ENCODE measurements around the gene SAYSD1.

Gene SAYSD1

GRCh38 chr6:39079197-39080125, 35.5 kb downstream of the SAYSD1 start:
- DNase-seq (ENCODE audit: low read depth, low spot score), result no peak

- no peak for DNase-seq (ENCODE audit: low read depth, low spot score)
Observed at GRCh38 chr6:39078695-39079094, 36.3 kb downstream of the SAYSD1 start.

- DNase-seq (ENCODE audit: low read depth, low spot score), result no peak
Observed at GRCh38 chr6:39077882-39078594, 36.9 kb downstream of the SAYSD1 start.

GRCh38 chr6:39076623-39077535, 38.1 kb downstream of the SAYSD1 start:
- DNase-seq (ENCODE audit: low read depth, low spot score), result no peak

GRCh38 chr6:39075807-39076622, 39.0 kb downstream of the SAYSD1 start:
- no peak for DNase-seq (ENCODE audit: low read depth, low spot score)

- no peak for DNase-seq (ENCODE audit: low read depth, low spot score)
Observed at GRCh38 chr6:39075010-39075686, 39.8 kb downstream of the SAYSD1 start.

- DNase-seq (ENCODE audit: low read depth, low spot score), result no peak
Observed at GRCh38 chr6:39074486-39074885, 40.5 kb downstream of the SAYSD1 start.

- DNase-seq (ENCODE audit: low read depth, low spot score), result no peak
Observed at GRCh38 chr6:39073471-39074355, 41.3 kb downstream of the SAYSD1 start.

GRCh38 chr6:39072830-39073229, 42.2 kb downstream of the SAYSD1 start:
- DNase-seq (ENCODE audit: low read depth, low spot score), result no peak

GRCh38 chr6:39068391-39068790, 46.6 kb downstream of the SAYSD1 start:
- DNase-seq (ENCODE audit: low read depth, low spot score), result no peak

GRCh38 chr6:39065561-39065960, 49.4 kb downstream of the SAYSD1 start:
- DNase-seq (ENCODE audit: low read depth, low spot score), result no peak

GRCh38 chr6:39063526-39063925, 51.5 kb downstream of the SAYSD1 start:
- DNase-seq (ENCODE audit: low read depth, low spot score), result no peak

GRCh38 chr6:39062014-39062740, 52.8 kb downstream of the SAYSD1 start:
- no peak for DNase-seq (ENCODE audit: low read depth, low spot score)

- no peak for DNase-seq (ENCODE audit: low read depth, low spot score)
Observed at GRCh38 chr6:39061588-39061987, 53.4 kb downstream of the SAYSD1 start.

- DNase-seq (ENCODE audit: low read depth, low spot score), result no peak
Observed at GRCh38 chr6:39061182-39061581, 53.8 kb downstream of the SAYSD1 start.

- DNase-seq (ENCODE audit: low read depth, low spot score), result no peak
Observed at GRCh38 chr6:39060467-39061160, 54.4 kb downstream of the SAYSD1 start.

- DNase-seq (ENCODE audit: low read depth, low spot score), result no peak
Observed at GRCh38 chr6:39059496-39060310, 55.3 kb downstream of the SAYSD1 start.
